GM08714 (cell line): ENCODE results near the gene TAB2.

Experiments
- H3K4me3 ChIP-seq: fragments of 200-500 bp; sonication (Bioruptor generic); 2 replicates; pipeline ENCODE4 v1.5.1; 2014; ENCODE audit warnings: mild to moderate bottlenecking, low read length, inconsistent platforms
- ZNF274 ChIP-seq: IDR thresholded peaks from 2 replicates; pipeline ENCODE4 v1.6.1; 2012; ENCODE audit warnings: mild to moderate bottlenecking, low read depth, low read length

TAB2 gene

DNA sequence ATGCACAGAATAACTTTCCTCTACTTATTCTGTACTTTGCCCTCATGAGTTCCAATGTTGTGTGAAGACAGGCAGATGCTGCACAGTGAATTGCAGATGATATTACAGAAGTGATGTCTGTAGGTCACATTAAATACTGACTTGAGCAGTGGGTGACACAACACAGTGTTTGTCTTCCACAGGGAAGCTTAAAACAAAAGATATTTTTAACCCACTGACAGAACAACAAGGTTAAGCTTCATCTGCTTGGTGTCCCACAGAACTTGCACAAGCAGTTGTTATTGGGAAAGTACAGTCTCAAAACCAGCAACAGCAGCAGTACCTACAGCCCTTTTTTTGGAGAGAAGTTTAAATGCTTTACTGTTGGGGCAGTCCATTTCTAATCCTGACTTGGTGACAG, 93.0 kb downstream of the TAB2 start:
- TF ChIP-seq ZNF274 = no peak
- no peak overlapping the region for H3K4me3 ChIP-seq

DNA sequence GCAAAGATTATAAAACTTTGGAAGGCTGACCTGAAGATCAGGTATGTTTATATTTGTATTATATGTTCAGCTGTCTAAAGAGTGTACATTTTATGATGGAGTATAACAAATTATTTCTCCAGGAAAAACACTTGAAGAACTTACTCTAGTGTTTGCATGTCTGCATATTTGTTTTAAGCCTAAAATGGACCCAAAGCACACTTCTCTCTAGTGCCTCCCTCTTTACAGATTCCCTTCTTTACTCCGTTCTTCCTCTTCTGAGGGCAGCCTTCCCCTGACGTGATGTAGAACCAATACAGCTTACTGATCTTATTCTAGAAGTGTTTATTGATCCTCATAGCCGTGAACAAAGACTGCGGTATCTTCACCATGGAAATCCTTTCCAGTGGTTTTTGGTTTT, 96.5 kb downstream of the TAB2 start:
- no peak overlapping the region for H3K4me3 ChIP-seq
- no peak for TF ChIP-seq ZNF274

GRCh38 chr6:149414821-149415220, 97.3 kb downstream of the TAB2 start:
- no peak overlapping the region for H3K4me3 ChIP-seq
- no peak for TF ChIP-seq ZNF274

- no peak for TF ChIP-seq ZNF274
- H3K4me3 ChIP-seq = no peak overlapping the region
Measured at GRCh38 chr6:149419696-149420404, 102.3 kb downstream of the TAB2 start.

DNA sequence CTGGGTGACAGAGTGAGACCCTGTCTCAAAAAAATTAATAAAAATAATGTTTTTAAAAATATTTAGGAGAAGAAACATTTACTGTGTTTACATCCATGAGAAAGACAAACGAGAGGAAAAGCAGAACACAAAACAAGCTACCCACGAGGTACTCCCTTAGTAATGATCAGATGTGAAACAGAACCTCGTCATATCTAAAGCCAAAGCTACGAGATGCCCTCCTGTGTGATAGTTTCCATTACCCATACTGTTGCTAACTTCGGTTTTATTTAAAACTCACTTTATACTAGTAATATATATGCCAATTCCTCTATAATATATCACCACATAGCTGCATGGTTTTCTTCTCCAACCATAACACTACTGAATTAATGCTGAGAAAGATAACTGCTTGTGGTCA, 103.6 kb downstream of the TAB2 start:
- TF ChIP-seq ZNF274 = no peak
- no peak overlapping the region for H3K4me3 ChIP-seq

DNA sequence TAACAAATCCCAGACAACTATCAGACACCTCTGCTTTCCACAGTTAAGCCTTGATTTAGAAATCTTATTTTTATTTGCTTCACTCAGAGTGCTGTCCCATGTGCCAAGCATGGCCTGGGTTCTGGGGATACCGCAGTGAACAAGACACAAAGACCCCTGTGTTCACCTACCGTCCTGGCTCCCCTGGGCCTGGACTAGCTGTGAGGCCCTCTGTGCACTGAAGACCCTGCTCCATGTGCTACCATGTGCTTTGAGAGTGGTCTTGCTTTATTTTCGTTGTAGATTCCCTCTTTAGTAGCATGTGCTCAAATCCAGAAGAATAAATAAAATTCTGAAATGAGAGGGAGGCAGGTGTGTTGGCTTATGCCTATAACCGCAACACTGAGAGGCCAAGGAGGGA, 105.1 kb downstream of the TAB2 start:
- no peak for TF ChIP-seq ZNF274

GRCh38 chr6:149423964-149424440, 106.5 kb downstream of the TAB2 start:
- no peak overlapping the region for H3K4me3 ChIP-seq
- no peak for TF ChIP-seq ZNF274

More for the DNA sequence above, 105.1 kb downstream of the TAB2 start:
- H3K4me3 ChIP-seq = no peak overlapping the region

DNA sequence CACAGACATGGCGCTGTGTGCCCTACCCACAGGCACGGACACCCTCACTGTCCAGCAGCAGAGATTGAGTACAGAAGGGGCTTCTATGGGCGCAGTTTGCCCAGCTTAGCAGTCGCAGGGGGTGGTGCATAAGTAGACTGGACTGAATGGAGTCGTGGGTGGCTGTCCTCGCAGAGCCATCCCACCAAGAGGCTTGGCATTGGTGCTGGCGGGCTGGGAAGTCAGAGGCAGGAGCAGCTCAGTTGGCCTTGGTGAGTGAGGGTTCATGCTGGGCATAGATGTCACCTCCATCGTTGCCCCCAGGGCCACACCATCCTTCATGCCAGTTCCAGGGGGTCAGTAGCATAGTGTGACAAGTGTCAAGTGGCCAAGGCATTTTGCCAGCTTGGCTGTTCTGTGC, 107.7 kb downstream of the TAB2 start:
- no peak for TF ChIP-seq ZNF274

GRCh38 chr6:149425754-149426153, 108.2 kb downstream of the TAB2 start:
- no peak for TF ChIP-seq ZNF274
- H3K4me3 ChIP-seq = no peak overlapping the region

More for the DNA sequence above, 107.7 kb downstream of the TAB2 start:
- no peak overlapping the region for H3K4me3 ChIP-seq

DNA sequence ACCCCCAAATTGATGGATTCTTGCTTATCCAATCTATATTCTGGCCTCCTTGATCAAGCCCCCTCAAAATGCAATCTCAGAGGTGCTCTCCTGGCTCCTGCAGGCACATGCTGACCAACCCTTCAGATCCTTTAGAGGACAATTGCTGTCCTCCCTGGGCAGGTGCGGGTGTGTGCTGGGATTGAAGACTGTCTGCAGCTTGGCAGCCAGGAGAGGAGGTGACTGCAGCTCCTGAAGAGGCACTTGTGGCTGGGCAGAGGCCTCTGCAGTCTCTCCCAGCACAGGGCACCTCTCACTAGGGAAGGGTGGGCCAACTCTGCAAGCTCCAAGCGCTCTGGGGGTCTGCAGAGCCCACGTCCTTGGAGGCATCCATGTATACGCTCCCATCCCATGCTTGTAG, 111.1 kb downstream of the TAB2 start:
- no peak overlapping the region for H3K4me3 ChIP-seq
- TF ChIP-seq ZNF274 = no peak

GRCh38 chr6:149429427-149430360, 112.2 kb downstream of the TAB2 start:
- H3K4me3 ChIP-seq = no peak overlapping the region
- TF ChIP-seq ZNF274 = no peak

DNA sequence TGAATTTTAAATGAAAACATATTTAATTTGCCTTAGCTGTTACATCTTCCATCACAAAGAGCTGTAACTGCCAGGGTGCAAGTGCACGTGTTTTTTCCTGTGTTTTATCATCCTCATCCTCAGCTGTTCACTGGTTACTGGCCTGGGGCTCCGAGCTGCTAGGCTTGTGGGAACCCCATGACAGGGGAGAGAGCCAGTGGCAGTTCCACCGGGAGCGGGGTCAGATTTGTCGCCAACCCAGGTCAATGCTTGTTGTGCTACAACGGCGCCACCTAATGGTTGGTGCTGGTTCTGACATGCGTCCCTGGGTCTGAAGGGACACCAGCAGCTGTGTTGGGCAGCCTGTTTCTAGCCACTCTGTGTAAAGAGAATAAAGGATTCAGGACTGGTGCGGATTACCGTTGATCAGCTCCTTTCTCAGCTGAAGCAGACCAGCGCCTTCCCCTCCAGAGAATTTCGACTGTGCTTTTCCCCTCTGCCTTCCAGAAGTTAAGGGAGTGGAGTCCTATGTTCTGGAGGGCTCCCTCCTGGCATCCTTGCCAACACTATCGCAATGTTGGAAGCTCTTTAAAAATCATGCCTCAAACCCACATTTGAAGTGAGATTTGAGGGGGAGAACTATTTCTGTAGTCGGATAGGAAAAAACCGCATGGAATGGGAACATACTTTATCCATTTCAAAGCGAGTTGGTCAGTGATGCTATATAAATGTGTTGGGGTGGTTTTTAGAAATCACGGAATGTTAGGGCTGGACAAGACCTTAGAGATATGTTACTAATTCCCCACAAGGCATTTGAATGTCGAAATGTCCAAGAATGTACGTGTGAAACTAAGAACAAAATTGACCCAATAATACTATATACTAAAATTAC, 114.6 kb downstream of the TAB2 start:
- no peak overlapping the region for H3K4me3 ChIP-seq
- TF ChIP-seq ZNF274 = no peak

GRCh38 chr6:149433405-149433804, 115.9 kb downstream of the TAB2 start:
- no peak for TF ChIP-seq ZNF274

GRCh38 chr6:149433881-149434280, 116.4 kb downstream of the TAB2 start:
- no peak overlapping the region for H3K4me3 ChIP-seq
- TF ChIP-seq ZNF274 = no peak

More at GRCh38 chr6:149433405-149433804, 115.9 kb downstream of the TAB2 start:
- no peak overlapping the region for H3K4me3 ChIP-seq
